Sigmoid colon (tissue), 7 donors: ENCODE results near the gene PCBP3. TPM values are rescaled to one million over a fixed set of nuclear protein-coding genes. Genes with fewer than 3 reads are reported as not detected.

Experiments used
- DNase-seq: peaks from one replicate; pipeline ENCODE4 v3.0.0-alpha.2; 2019
- H3K27ac ChIP-seq, 4 donors: fragments of 200-600 bp; sonication (generic); one replicate each; pipeline ENCODE4 v1.5.1; 2016 to 2019; ENCODE audit warnings: mild to moderate bottlenecking in 1 of 4
- H3K27me3 ChIP-seq, 3 donors: fragments of 200-600 bp; sonication (generic); one replicate each; pipeline ENCODE4 v1.5.1; 2019; ENCODE audit warnings: mild to moderate bottlenecking in 1 of 3
- H3K36me3 ChIP-seq, 4 donors: fragments of 200-600 bp; sonication (generic); one replicate each; pipeline ENCODE4 v1.5.1; 2016 to 2019
- H3K4me1 ChIP-seq, 4 donors: fragments of 200-600 bp; sonication (generic); one replicate each; pipeline ENCODE4 v1.5.1; 2017 to 2019
- H3K4me3 ChIP-seq, 4 donors: fragments of 200-600 bp; sonication (generic); one replicate each; pipeline ENCODE4 v1.5.1; 2017 to 2019; ENCODE audit warnings: mild to moderate bottlenecking in 2 of 4, moderate library complexity in 1 of 4
- H3K9me3 ChIP-seq, 4 donors: fragments of 200-600 bp in 3 of 4; sonication (generic) in 3 of 4; one replicate each; pipeline versions ENCODE4 v1.5.1 to v1.6.1; 2013 to 2019
- CTCF ChIP-seq, 4 experiments: fragments of 450-650 bp in 3 of 4; fragments of 200-600 bp in 1 of 4; IDR thresholded peaks; one replicate each; pipeline ENCODE4 v1.5.1; 2016 to 2019; ENCODE audit warnings: antibody characterized with exemption in 4 of 4, mild to moderate bottlenecking in 3 of 4, moderate library complexity in 2 of 4
- EP300 ChIP-seq, 4 donors: sonication (generic); formaldehyde crosslinking; IDR thresholded peaks; one replicate each; pipeline ENCODE4 v1.6.1; 2017; ENCODE audit warnings: antibody characterized with exemption in 4 of 4
- POLR2A ChIP-seq, 2 donors: fragments of 450-650 bp; IDR thresholded peaks; one replicate each; pipeline ENCODE4 v1.6.1; 2016; ENCODE audit warnings: antibody characterized with exemption in 2 of 2, mild to moderate bottlenecking in 2 of 2, moderate library complexity in 2 of 2
- POLR2AphosphoS5 ChIP-seq, 4 donors: sonication (generic); formaldehyde crosslinking; IDR thresholded peaks; one replicate each; pipeline ENCODE4 v1.6.1; 2017; ENCODE audit warnings: antibody characterized with exemption in 4 of 4
- WGBS, 2 donors: extraction: QIAGEN DNeasy Blood & Tissue Kit; methylation state at CpG; one replicate each; pipeline ENCODE4 v1.1.7; 2013; 5-methylcytosine and 5-hydroxymethylcytosine counted together
- intact Hi-C: fragments of 100-400 bp; cut with DNase I; formaldehyde crosslinking; loops from one replicate; pipeline ENCODE4 v1.15.1; 2023
- polyA plus RNA-seq, 3 donors: library from polyadenylated mRNA; stranded (reverse); fragments of 200-250 nt; gene quantifications; one replicate each; pipeline ENCODE4 v1.2.3, GENCODE V29; 2013
- total RNA-seq, 4 donors: library from RNA; depleted of rRNA; stranded (reverse); fragments of >200 nt; gene quantifications; one replicate each; pipeline ENCODE4 v1.1.0, GENCODE V29; 2016
- donor health status: healthy with polysubstance abuse.
- donor health status: Bipolar disorder and iron deficiency.
- donor health status: healthy.

PCBP3 gene
- total and polyA plus RNA-seq, 7 donors: 1.2 to 21.3 (median 8.2) TPM

DNA sequence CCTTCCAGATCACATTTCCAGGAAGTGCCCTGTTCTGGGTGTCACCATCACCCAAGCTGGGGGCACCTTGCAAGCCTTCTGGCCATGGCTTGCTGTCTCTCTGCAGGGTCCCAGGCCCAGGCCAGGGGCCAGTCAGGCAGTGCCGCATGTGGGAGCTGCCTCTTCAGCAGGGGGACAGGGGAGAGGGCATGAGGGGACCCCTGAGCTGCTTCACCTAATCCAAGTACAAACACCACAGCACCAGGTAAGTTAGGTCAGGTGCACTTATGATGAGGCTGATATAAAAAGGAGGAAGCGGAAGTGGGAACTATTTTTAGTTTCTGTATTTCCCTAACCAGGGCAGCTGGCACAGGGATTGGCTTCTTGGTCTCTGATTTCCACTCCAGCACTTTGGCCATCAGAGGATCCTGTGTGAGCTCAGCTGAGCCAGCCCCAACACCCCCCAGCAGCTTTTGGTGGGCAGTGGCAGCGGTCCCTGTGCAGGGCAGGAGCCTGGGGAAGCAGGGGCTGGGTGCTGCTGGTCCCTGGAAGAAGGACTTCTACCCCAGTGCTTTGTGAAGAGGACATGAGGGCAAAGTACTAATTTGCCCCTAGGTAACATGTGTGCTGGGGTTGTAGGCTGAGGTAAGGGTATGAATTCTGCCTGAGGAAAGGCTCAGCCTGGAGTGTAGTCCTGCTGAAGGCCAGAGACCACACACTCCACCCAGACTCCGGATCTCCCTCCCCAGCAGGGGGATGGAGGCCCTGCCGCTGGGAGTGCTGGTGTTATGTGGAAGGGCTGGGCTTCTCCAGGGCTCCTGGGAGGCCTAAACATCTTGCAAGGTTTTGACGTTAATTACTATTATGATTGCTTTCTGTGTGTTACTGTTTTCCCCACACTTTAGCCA is 3.3 kb upstream of the PCBP3 start:
- 59 to 71% methylated on average over 6 of the region's 6 CpGs for WGBS, 2 donors

GRCh38 chr21:45640888-45641479 is 2.5 kb upstream of the PCBP3 start:
- TF ChIP-seq EP300 (IDR thresholded peaks at IDR 0.05) (no peak), POLR2AphosphoS5 (IDR thresholded peaks at IDR 0.05) (no peak), CTCF (IDR thresholded peaks at IDR 0.05) (no peak), POLR2A (IDR thresholded peaks at IDR 0.05) (no peak)
- H3K27me3 ChIP-seq: peaks cover 0 to 20% (median 0%) of the 10 kb centered on the region in 3 donors
- no peaks in the 10 kb centered on the region for H3K36me3 ChIP-seq
- no peaks in the 10 kb centered on the region for H3K9me3 ChIP-seq
- no peak for DNase-seq
- H3K4me3 ChIP-seq: no peak overlapping the region
- 63 to 68% methylated on average over 23 of the region's 23 CpGs for WGBS, 2 donors
- peaks cover 0 to 24% (median 15%) of the 10 kb centered on the region in 4 donors for H3K4me1 ChIP-seq
- H3K27ac ChIP-seq: peak overlapping the region; percentile 7 to 60 (median 44)
- intact Hi-C loops: loop anchor here (5.0 kb wide), 1 partner anchor 84 kb away; no protein-coding TSS in a partner anchor

More for the DNA sequence above, 3.3 kb upstream of the PCBP3 start:
- intact Hi-C loops: loop anchor here (5.0 kb wide), 1 partner anchor 83 kb away; no protein-coding TSS in a partner anchor
- H3K4me3 ChIP-seq: no peak overlapping the region
- H3K36me3 ChIP-seq: no peaks in the 10 kb centered on the region
- peaks cover 0 to 14% (median 0%) of the 10 kb centered on the region in 3 donors for H3K27me3 ChIP-seq
- no peak for DNase-seq
- H3K27ac ChIP-seq: peak overlapping the region in 3 of 4 donors; percentile 7 to 60 (median 32)
- TF ChIP-seq CTCF (IDR thresholded peaks at IDR 0.05): no peak
- TF ChIP-seq EP300 (IDR thresholded peaks at IDR 0.05): no peak
- H3K9me3 ChIP-seq: no peaks in the 10 kb centered on the region
- peaks cover 0 to 24% (median 15%) of the 10 kb centered on the region in 4 donors for H3K4me1 ChIP-seq

DNA sequence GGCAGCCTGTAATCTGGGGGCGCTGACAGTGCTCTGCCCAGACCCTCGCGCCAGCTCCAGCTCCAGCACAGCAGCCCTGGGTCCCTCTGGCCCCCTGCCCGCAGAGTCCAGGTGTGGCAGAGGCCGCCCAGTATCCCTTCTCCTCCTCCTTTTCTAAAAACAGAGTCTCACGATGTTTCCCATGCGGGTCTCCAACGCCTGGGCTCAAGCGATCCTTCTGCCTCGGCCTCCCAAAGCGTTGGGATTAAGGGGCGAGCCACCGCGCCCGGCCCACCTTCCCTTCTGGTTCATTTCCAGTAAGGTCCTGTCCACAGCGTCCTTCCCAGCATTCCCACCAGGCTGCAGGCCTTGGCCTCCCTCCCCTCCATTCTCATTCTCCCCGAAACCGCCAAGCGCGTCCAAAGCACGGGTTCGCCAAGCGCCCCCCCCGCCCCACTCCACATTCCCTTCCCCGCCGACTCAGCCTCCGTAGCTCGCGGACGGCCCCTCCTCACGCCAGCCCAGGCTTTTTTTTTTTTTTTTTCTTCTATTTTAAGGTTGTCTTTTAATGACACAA is 2.0 kb upstream of the PCBP3 start:
- Histone ChIP-seq H3K36me3 (no peaks in the 10 kb centered on the region), H3K27ac (peak overlapping the region; percentile 7 to 60 (median 57)), H3K4me3 (no peak overlapping the region), H3K4me1 (peaks cover 0 to 24% (median 15%) of the 10 kb centered on the region in 4 donors), H3K9me3 (no peaks in the 10 kb centered on the region), H3K27me3 (peaks cover 0 to 24% (median 0%) of the 10 kb centered on the region in 3 donors)
- TF ChIP-seq POLR2A (IDR thresholded peaks at IDR 0.05): no peak
- TF ChIP-seq EP300 (IDR thresholded peaks at IDR 0.05): no peak
- TF ChIP-seq CTCF (IDR thresholded peaks at IDR 0.05): no peak
- no peak for TF ChIP-seq POLR2AphosphoS5 (IDR thresholded peaks at IDR 0.05)
- 67 to 85% methylated on average over 31 of the region's 31 CpGs for WGBS, 2 donors
- intact Hi-C loops: loop anchor here (5.0 kb wide), 1 partner anchor 84 kb away; no protein-coding TSS in a partner anchor
- no peak for DNase-seq

DNA sequence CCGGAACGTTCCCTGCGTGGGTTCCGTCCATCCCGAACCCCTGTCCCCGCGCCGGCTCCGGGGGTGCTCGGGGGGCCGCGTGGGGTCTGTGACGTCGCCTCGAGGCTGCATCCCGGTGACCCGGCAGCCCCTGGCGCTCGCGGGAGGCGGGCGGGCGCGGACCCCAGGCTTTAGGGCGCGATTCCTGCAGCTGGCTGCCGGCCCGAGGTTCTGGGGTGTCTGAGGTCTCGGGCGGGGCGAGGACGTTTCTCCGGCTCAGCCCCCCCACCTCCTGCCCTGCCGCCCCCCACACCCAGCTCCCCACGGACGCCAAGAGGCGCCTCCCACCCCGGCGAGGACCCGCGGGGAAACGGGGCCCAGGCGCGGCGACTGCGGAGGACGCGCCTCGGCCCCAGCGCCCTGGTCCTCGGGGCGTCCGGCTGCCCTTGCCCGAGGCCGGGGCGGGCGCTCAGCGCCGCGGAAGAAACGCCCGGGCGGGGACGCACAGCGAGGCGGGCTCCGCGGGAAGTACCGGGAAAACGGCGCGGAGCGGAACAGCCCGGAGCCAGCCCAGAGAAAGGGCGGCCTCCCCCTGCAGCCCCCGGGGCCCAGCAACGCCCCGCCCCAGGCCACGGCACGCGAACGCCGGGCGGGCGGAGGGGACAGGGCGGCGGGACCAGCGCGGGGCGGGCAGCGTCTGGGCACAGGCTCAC is 1.3 kb upstream of the PCBP3 start:
- 11 to 25% methylated on average over 91 of the region's 91 CpGs for WGBS, 2 donors
- Histone ChIP-seq H3K27me3 (peaks cover 0 to 25% (median 0%) of the 10 kb centered on the region in 3 donors), H3K27ac (peak overlapping the region; percentile 4 to 60 (median 57)), H3K4me1 (peaks cover 0 to 24% (median 15%) of the 10 kb centered on the region in 4 donors), H3K4me3 (peak overlapping the region in 3 of 4 donors; percentile 40 to 49 (median 48)), H3K36me3 (no peaks in the 10 kb centered on the region), H3K9me3 (no peaks in the 10 kb centered on the region)
- TF ChIP-seq EP300 (IDR thresholded peaks at IDR 0.05): no peak
- TF ChIP-seq CTCF (IDR thresholded peaks at IDR 0.05): no peak
- TF ChIP-seq POLR2AphosphoS5 (IDR thresholded peaks at IDR 0.05): no peak
- TF ChIP-seq POLR2A (IDR thresholded peaks at IDR 0.05): no peak
- intact Hi-C loops: loop anchor here (5.0 kb wide), 1 partner anchor 85 kb away; no protein-coding TSS in a partner anchor
- DNase-seq: no peak
